Right ventricle myocardium superior (tissue), 1 donor: ENCODE data around the gene CLTCL1. TPM values are rescaled to one million over a fixed set of nuclear protein-coding genes. Genes with fewer than 3 reads are reported as not detected.

Source experiments
- ATAC-seq: fragments of 200-7000 bp; cut with Tn5 transposase; one replicate; pipeline ENCODE4 v1.9.1; 2020; ENCODE audit warnings: mild to moderate bottlenecking; ENCODE audit not compliant: poor library complexity
- DNase-seq: peaks from one replicate; pipeline ENCODE4 v3.0.0-alpha.2; 2020
- intact Hi-C: fragments of 100-400 bp; cut with DNase I; formaldehyde crosslinking; loops from one replicate; pipeline ENCODE4 v1.11.2; 2022
- total RNA-seq: library from RNA; stranded (reverse); fragmentation: NEBNext Ultra II Directional; extraction: Animal tissue kit (Norgen Biotek cat#: 25700); gene quantifications from one replicate; pipeline ENCODE4 v1.2.1, GENCODE V29; 2021
- donor health status: DM: no; HTN: yes; CAD: no; lungs with severe emphysema.

The CLTCL1 gene
- total RNA-seq, 1 donor from 2014 or later: 9.6 TPM

DNA sequence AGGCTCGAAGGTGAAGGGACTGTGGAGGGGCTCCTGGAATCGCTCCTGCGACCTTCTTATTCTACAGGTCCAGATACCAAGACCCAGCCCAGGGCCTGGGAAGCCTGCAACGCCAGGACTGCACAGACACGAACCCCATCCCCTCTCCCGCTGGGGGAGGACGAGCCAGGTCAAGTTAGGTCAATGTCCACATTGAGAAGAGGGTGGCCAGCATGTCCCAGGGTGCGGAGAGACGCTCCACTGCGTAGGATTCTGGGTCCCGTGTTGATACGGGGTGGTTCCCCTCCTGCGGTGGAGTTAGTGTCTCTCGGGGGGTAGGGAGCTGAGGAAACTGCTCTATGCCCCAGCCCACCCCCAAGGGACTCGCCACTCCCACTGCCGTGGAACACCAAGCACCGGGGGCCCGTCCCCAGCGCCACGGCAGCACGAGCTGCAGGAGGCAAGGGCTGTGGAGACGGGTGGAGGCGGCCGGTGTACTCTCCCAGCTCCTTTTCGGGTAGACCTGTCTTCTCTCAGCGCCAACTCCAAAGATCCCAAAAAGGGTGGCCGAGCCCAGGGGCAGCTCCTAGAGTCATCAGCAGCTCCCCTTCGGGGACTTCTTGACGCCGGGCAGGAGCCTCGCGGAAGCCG lies 143.0 kb downstream of the CLTCL1 start:
- no peak for DNase-seq
- intact Hi-C loops: loop anchor here (10.0 kb wide), 1 partner anchor 486 kb away; no protein-coding TSS in a partner anchor
- no peak for ATAC-seq

DNA sequence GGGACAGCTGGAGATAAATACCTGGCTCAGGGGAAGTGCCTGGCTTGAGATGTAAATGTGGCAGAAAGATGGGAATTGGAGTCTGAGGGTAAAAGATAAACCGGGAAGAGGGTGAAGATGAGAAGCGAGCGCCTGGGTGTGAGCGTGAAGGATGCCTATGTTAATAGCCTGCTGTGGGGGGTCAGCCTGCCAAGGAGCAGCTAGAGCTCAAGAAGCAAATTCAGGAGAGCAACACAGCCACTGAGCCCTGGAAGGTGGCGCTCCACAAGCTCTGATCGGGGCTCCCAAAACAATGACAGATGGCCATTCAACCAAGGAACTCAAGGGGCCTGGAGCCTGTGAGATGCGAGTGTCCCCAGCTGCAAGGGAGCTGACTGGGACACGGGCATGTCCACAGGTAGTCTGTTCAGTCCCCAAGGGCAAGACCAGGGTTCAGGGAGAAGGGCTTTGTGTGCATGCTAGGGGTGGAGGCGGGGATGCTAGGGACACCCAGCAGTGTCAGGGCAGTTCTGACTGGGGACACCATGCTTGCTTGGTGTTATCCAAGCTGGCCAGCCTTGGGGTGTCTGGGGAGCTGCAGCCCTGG lies 144.2 kb downstream of the CLTCL1 start:
- DNase-seq (no peak), ATAC-seq (no peak)
- intact Hi-C loops: loop anchor here (10.0 kb wide), 1 partner anchor 488 kb away; no protein-coding TSS in a partner anchor

DNA sequence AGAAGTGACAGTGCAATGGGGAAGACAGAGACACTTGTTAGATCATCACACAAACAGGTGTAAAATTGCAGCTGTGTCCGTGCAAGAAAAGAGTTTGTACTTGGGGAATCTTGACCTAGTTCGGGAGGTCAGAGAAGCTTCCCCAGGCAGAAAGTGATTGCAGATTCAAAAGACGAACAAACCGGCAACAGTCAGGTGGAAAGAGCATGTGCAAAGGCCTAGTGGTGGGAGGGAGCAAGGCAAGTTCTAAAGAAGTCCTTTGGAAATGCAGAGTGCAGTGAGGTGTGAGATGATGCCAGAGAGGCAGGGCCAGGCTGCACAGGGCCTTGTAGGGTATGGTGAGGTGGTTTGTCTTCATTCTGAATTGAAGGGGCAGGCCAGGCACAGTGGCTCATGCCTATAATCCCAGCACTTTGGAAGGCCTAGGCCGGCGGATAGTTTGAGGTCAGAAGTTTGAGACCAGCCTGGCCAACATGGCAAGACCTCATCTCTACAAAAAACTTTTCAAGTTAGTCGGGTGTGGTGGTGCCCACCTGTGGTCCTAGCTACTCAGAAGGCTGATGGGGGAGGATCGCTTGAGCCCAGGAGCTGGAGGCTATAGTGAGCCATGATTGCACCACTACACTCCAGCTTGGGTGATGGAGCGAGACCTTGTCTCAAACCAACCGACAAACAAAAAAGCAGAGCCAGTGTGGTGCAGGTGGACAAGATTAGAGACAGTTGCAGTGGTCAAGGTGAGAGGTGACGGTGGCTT lies 145.1 kb downstream of the CLTCL1 start:
- ATAC-seq (no peak), DNase-seq (no peak)
- intact Hi-C loops: loop anchor here (10.0 kb wide), 1 partner anchor 488 kb away; no protein-coding TSS in a partner anchor

DNA sequence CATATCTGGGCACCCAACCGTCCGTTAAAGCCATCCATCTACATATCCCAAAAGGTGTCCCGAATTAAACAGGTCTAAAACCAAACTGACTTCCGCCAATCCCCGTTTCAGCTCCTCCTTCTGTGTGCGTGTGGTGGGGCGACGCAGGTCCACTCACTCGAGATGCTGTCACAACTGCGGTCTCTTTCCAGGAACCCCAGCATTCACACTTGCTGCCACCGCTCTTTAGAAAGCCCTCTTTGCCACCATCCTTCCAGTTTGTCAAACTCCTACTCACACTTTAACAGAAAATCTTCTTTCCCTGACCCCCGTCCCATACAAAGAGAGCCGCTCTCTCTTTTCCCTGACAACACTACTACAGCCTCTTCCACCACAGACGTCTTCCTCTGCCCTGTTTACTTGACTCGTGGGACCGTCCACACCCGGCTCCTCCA lies 147.5 kb downstream of the CLTCL1 start:
- no peak for DNase-seq
- no peak for ATAC-seq
- intact Hi-C loops: loop anchor here (10.0 kb wide), 1 partner anchor 491 kb away; no protein-coding TSS in a partner anchor

DNA sequence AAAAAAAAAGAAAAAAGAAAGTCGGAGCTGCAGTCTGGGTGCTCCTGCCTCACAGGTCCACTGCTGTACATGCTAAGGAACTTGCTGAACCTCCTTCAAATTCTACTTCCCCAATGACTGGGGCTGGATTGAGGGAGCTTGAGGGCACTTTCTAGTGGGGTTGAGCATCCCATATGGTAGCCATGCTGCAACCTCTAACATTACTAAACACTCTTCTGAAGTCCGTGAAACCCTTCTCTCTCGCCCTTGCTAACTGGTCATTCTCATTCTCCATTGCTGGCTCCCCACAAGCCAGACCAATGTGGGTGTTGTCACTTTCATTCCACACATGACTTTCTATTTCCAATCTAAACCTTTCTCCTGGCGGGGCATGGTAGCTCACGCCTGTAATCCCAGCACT lies 148.3 kb downstream of the CLTCL1 start:
- ATAC-seq: no peak
- no peak for DNase-seq
- intact Hi-C loops: loop anchor here (10.0 kb wide), 1 partner anchor 492 kb away; no protein-coding TSS in a partner anchor

DNA sequence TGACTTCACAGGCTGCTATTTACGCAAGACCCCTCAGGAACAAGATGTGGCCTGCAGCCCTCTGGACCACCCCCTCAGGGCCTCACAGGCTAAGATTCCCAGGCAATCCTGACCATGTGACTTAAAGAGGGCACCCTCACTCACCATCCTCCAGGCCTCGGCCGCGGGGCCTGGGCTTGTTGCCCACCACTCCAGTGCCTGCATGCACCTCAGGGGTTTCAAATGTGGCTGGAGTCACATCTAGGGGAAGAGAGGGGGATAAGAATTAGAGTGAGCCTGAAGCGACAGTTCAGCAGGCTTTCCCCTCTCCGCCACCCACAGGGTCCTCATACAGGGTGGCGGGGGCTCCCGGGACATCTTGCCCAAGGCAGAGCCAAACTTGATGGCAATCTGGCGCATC lies 149.1 kb downstream of the CLTCL1 start:
- DNase-seq: no peak
- intact Hi-C loops: loop anchor here (10.0 kb wide), 1 partner anchor 492 kb away; no protein-coding TSS in a partner anchor
- ATAC-seq: no peak

DNA sequence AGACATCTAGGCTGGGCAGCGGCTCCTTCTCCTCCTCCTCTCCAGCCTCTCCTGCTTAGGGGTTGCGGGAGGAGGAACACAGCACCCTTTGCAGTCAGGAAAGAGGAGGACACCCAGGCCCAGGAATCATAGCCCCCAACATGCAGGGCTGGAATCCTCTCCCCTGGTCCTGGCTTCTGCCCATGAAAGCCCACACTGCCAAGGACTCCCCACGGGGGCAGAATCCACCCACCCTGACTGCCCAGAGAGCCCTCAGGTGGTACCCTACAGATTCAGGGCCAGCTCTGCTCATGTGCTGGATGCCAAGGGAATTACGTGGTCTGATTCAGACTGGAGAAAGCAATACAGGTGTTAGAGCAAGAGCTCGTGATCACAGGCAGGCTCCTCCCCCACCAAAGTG lies 151.5 kb downstream of the CLTCL1 start:
- ATAC-seq (no peak), DNase-seq (no peak)
- intact Hi-C loops: loop anchor here (10.0 kb wide), 1 partner anchor 495 kb away; no protein-coding TSS in a partner anchor

DNA sequence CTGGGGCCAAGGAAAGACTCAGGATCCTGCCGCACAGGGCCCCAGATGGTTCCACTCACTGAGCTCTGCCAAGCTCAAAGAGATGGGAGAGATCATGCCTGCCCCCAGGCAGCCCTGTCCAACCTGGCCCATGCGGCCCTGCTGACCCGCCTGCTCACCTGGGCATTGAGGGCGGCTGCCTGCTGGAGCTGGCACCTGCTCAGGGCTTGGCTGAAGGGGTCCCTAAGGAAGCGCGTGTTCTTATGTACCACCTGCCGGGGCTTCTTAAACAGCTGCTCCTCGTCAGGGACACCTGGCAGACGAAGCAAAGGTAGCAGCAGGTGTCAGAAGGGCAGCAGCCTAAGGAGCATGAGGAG lies 152.5 kb downstream of the CLTCL1 start:
- DNase-seq: no peak
- intact Hi-C loops: no loop called here
- ATAC-seq: no peak

DNA sequence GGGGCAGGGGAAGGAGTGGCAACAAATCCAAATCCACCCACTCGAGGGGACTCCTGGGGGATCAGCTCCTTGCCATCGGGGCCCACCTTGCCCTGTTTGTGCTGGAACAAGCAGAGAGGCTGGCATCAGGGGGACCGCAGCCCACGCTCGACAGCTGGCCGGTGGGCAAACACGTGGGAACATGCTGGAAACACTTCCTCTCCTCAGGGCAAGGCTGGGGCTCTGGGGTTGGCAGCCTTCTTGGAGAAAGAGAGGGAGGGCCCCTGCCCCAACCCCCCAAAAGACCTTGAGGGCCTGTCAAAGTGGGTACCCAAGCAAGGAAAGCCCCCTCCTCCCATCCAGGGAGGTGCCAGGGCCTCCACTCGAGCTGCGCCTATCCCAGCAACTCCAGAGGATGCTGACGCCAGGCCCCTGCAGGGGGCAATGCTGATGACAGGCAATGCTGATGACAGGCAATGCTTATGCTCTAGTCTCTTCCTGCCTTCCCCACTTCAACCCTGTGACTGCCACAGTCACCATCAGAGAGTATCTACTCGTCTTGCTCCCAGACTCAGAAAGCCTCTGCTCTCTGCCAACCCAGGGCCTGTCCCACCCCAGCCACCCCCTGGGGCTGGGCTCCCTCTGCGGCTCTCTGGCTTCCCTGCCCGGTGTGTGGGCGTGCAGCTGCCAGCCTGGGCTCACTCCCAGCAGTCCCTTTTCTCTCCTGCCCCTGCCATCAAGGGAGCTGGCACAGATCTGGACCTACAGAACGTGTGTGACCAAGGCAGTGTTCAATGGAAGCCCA lies 153.1 kb downstream of the CLTCL1 start:
- intact Hi-C loops: no loop called here
- DNase-seq (no peak), ATAC-seq (no peak)

DNA sequence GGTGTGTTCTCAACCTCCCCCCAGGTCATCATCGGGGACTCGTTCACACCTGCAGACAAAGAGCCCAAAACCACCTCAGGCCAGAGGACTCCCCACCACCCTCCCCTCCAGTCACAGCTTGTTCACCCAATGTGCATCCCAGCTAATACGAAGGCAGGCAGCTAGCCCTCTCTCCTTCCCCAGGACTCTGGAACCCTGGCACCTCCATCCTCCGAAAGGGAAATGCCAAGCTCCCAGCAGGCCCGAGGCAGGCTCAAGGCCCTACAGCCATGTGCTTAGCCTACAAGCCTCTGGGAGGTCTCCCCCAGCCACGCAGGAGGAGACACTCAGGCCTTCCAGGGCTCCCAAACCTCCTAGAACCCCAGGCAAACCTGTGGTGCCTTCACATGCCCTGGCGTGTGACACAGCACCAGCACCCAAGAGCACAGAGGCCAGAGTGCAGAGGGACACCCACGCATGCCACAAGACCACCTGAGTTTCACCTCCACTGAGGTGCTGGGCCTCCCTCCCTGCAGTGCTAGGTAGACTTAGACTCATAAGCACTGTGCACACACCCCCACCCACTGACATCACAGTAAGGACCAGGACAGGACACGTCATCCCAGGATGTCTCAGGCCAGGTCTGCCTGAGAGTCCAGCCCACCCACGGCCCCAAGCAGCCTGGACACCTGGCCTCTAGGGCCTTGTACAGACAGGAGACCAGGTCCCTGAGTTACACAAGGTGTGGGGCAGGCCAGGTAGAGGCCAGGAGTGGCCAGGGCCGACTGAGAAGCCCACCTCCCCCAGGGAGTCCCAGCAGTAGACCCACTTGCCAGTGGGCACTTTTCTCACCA lies 153.9 kb downstream of the CLTCL1 start:
- intact Hi-C loops: no loop called here
- ATAC-seq: no peak
- no peak for DNase-seq

DNA sequence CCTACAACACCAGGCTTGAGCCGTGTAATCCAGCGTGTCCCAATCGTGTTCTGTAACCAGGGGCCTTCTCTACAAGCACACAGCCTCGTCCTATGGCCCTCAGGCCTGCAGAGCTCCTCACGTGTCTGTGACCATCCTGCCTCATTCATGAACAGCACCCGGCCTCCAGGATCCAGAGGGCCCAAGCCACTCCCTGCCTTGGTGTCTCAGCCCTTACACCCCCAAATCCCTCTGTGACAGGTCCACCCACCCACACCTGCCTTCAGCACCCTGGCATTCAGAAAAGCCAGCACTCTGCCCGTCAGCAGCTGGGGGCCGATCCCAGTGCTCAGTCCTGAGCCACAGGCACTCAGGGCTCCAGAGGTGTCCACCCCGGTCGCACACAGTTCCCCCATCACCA lies 154.6 kb downstream of the CLTCL1 start:
- DNase-seq: no peak
- ATAC-seq: no peak
- intact Hi-C loops: no loop called here

DNA sequence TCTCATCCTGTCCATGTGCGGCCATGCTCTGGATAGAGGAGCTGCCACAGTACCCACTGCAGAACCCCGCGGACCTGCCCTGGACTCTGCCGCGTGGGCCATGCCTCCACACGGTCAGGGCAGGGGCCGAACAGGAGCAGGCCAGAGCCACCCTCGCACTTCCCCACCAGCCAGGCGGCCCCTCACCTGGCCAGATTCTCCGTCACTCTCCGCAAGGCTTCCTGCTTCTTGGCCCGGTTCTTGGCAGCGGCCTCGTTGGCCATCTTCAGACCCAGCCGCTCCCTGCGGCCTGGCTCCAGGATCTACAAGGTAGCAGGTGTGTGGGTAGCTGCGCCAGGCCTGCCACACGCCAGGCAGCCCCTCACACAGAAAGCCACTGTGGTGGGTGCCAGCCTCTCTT lies 156.6 kb downstream of the CLTCL1 start:
- DNase-seq (no peak), ATAC-seq (no peak)
- intact Hi-C loops: no loop called here

DNA sequence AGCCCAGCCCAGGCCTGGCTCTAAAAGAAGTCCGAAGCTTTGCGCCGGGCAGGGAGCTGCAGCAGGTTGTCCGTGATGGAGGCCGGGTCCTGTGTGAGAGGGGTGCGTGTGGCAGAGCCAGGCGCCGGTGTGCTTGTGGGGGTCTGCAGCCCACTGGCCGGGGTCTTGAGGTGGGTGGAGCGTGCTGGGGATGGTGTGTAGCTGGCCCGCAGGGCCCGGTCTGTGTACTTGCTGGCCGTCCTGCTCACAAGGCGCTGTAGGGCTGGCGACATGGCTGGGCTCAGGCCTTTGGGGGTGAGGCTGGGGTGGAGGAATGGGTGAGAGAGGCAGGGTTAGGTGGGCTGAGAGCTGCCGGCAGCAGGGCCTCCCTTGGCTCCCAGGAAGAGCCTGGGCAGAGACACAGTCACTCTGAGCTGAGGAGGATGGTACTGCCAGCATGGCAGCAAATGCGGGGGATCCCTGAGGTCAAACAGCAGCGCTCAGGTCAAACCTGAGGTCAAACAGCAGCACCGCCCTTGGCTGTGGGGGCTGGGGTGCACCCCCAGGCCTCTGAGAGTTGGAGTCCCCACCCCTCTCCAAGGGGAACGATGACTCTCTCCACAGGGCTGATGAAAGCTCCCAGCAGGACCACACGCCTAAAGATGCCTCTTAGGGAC lies 157.2 kb downstream of the CLTCL1 start:
- no peak for DNase-seq
- intact Hi-C loops: no loop called here
- ATAC-seq: no peak

DNA sequence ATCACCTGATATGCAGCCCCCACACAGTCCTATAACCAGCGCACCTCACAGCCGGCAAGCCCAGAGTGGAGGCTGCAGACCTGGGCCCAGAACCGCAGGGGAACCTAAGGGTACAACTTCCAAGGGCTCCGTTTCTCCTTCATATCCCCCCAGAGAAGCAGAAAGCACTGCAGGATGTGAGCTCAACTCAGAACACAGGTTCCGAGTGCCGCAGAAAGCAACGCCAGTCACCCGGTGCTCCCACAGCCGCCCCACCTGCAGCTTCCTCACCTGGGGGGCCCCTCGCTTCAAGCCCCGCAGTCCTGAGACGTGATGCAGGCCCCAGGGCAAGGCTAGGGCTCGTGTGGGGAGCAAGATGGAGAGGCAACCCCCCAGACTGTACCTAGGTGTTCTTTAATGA lies 158.0 kb downstream of the CLTCL1 start:
- intact Hi-C loops: no loop called here
- DNase-seq (no peak), ATAC-seq (no peak)

DNA sequence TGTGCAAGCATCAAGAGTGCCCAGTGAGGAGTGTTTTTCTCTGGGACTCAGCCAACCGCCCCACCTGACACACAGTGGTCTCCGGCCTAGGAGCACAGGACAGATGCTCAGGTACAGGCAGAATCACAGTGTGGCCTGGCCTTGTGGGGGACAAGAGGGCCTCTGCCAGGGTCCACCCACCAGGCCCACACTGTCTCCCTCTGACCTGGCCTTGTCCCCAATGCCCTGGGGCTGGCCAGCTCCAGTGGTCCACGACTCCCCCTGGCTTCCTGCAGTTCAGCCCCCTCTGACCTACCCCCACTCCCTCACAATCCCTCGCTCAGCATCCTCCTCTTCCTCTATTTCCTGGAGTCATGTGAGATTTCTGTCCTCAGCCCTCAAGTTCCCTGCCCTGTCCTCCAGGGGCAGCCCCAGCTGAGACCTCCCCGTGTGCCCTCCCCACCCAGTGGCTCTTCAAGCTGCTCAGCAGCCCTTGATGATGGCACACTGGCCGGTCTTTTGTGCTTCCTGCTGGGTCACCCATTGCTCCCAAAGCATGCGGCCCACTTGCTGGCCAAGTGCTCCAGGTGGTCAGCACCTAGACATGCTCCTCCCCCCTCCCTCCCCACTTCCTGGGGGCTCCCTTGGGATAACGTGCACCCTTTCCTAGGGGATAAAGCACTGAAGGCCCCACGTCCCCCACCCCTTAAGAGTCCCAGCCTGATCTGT lies 158.7 kb downstream of the CLTCL1 start:
- intact Hi-C loops: no loop called here
- no peak for DNase-seq
- ATAC-seq: no peak

DNA sequence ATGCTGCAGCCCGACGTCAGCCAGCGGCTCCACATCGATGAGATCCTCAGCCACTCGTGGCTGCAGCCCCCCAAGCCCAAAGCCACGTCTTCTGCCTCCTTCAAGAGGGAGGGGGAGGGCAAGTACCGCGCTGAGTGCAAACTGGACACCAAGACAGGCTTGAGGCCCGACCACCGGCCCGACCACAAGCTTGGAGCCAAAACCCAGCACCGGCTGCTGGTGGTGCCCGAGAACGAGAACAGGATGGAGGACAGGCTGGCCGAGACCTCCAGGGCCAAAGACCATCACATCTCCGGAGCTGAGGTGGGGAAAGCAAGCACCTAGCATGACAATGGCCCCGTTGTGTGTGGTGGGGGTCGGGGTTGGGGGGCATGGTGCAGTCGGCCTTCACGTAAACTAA lies 159.4 kb downstream of the CLTCL1 start:
- intact Hi-C loops: no loop called here
- no peak for DNase-seq
- no peak for ATAC-seq

DNA sequence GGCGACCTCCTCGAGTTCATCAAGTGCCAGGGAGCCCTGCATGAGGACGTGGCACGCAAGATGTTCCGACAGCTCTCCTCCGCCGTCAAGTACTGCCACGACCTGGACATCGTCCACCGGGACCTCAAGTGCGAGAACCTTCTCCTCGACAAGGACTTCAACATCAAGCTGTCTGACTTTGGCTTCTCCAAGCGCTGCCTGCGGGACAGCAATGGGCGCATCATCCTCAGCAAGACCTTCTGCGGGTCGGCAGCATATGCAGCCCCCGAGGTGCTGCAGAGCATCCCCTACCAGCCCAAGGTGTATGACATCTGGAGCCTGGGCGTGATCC lies 159.9 kb downstream of the CLTCL1 start:
- intact Hi-C loops: no loop called here
- DNase-seq (no peak), ATAC-seq (no peak)
